ENCODE data around the gene GSK3A.

Gene GSK3A

GRCh38 chr19:42280815-42281145 lies 38.4 kb upstream of the GSK3A start:
- peak in 1 of 2 donors; percentile 69 for DNase-seq

DNA sequence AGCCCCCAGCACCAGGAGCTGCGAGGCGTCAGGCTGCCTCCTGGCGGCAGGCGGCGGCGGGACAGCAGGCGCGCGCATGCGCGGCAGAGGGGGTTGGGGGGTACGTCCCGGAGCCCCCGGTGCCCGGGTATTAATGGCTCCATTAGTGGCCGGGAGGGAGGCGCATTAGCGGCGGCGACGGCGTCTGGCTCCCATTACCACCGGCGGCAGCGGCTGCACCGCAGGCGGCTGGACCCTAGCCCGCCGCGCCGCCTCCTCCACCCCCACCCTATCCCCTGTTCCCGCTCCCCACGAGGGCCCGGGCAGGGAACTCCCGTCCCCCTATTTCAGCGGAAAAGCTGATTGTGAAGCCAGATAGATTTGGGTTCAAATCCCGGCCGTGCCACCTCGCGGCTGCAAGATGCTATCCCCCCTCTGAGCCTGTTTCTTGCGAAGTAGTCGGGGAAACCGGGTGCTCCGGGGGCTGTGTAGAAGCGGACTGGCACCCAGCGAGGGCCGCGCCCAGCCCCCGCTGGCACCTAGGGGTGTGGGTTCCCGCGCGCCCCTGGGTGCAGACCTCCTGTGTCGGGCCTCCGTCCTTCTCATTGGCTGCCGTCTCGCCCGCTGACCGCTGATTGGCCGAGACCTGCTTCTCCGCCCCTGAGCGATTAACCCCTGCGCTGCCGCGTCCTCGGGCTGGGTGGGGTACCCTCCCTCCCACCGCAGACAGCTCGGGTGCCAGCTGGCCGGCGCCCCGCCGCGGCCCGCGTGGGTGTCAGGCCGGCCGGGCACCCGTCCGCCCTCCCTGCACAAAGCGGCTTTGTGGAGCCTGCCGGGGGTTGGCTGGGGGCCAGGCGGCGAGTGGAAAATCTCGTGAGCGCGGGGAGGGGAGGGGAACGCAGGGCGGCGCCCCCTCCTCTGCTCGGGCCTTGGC lies 37.8 kb upstream of the GSK3A start:
- DNase-seq: peak; percentile 94

GRCh38 chr19:42279155-42279901 lies 36.9 kb upstream of the GSK3A start:
- peak in 1 of 2 donors; percentile 47 for DNase-seq

DNA sequence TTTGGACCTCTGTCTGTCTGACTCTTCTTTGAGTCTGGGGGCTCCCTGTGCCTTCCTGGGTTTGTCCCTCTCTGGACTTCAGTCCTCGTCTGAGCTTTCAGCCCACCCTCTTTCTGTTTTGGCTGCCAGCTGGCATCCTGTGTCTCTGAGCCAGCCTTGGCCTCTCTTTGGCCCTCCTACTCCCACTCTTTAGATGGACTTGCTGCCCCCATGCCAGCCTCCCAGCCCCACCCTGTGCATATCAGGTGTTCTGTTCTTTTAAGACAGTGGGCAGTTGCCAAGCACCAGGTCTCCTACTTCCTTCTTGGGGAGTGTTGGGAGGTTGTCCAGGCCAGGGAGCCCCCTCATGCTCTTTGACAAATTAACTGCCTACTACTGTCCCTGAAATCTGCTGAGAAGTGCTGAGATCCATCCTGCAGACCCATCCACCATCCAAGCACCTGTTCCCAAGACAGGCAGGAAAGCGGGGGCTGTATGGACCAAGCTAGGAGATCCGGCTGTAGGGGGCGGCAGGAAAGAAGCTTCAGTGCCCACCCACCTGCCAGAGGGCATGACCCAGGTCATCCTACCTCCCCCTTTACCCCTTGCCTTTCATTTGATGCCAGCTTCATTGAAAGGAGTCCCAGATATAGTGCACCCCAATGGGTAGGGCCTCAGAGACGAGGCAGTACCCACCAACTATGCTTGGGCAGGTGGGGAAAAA lies 36.2 kb upstream of the GSK3A start:
- no peak for DNase-seq

GRCh38 chr19:42277821-42278451 lies 35.5 kb upstream of the GSK3A start:
- DNase-seq: no peak

DNA sequence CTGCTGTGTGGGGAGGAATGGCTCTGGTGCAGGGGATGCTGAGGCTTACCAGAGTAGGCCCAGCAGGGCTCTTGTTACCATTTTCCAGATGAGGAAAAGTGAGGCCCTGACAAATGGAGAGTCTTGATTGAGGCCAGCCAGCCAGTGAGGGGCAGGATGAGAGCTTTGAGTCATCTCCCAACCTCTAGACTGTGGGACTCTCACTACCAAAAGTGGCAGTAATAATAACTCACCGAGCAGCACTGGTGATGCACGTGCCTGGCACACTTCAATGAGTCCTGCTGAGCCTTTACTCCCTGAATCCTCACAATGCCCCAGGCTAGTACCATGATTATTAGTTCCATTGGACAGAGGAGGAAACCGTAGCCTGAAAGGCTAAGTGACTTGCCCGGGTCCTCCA lies 34.4 kb upstream of the GSK3A start:
- DNase-seq: no peak

DNA sequence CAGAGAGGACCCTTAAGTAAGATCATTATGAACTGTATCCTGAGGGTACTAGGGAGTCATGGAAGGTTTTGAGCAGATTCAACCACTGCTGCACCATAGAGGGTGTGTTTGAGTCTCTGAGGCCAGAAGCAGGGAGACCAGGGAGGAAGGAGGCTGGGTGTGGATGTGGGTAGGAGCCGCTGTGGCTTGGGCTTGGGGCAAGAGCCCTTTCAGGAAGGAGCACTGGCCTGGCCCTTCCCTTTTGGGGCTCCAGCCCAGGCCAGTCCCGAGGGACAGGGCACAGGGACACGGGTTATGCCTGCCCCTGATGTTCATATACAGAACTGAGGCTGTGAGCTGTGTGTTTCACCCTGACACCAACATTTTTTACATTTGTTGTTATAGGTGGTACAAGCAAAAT lies 33.9 kb upstream of the GSK3A start:
- DNase-seq: no peak

- no peak for DNase-seq
These were observed 33.1 kb upstream of the GSK3A start for GRCh38 chr19:42275517-42275916.

GRCh38 chr19:42275103-42275502 lies 32.7 kb upstream of the GSK3A start:
- DNase-seq: no peak

DNA sequence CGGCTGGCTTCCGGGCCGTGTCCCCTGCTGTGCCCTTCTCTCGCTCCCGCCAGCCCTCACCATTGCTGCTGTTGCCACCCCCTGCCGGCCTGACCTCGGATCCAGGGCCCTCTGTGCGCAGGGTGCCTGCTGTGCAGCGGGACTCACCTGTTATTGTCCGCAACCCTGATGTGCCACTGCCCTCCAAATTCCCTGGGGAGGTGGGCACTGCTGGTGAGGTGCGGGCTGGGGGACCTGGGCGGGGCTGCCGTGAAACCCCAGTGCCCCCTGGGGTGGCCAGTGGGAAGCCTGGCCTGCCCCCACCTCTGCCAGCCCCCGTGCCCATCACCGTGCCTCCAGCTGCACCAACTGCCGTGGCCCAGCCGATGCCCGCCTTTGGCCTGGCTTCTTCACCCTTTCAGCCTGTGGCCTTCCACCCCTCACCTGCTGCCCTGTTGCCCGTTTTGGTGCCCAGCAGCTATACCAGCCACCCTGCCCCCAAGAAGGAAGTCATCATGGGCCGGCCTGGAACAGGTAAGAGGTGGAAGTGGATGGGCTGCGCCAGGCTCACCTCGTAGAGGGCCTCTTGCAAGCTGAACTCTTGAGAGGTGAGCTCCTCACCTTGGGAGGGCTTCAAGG lies 31.8 kb upstream of the GSK3A start:
- no peak for DNase-seq

DNA sequence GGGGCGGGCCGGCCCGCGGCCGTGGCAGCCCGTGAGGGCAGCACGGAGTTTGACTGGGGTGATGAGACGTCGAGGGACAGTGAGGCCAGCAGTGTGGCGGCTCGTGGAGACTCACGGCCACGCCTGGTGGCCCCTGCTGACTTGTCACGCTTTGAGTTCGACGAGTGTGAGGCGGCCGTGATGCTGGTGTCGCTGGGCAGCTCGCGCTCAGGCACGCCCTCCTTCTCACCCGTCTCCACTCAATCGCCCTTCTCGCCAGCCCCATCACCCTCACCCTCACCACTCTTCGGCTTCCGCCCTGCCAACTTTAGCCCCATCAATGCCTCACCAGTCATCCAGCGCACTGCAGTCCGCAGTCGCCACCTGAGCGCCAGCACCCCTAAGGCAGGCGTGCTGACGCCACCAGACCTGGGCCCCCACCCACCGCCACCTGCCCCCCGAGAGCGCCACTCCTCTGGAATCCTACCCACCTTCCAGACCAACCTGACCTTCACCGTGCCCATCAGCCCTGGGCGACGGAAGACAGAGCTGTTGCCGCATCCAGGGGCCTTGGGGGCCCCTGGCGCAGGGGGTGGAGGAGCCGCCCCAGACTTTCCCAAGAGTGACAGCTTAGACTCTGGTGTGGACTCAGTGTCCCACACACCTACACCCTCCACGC lies 31.1 kb upstream of the GSK3A start:
- no peak for DNase-seq

DNA sequence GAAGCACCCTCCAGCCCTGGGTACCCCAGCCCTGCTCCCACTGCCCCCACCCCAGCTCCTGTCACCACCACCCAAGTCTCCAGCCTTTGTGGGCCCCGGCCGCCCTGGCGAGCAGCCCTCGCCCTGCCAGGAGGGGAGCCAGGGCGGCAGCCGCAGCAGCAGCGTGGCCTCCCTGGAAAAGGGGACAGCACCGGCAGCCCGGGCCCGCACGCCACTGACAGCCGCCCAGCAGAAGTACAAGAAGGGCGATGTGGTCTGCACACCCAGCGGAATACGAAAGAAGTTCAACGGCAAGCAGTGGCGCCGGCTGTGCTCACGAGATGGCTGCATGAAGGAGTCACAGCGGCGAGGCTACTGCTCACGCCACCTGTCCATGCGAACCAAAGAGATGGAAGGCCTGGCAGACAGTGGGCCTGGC lies 30.6 kb upstream of the GSK3A start:
- DNase-seq: no peak

- DNase-seq: no peak
These were observed 30.1 kb upstream of the GSK3A start for GRCh38 chr19:42272535-42272897.

DNA sequence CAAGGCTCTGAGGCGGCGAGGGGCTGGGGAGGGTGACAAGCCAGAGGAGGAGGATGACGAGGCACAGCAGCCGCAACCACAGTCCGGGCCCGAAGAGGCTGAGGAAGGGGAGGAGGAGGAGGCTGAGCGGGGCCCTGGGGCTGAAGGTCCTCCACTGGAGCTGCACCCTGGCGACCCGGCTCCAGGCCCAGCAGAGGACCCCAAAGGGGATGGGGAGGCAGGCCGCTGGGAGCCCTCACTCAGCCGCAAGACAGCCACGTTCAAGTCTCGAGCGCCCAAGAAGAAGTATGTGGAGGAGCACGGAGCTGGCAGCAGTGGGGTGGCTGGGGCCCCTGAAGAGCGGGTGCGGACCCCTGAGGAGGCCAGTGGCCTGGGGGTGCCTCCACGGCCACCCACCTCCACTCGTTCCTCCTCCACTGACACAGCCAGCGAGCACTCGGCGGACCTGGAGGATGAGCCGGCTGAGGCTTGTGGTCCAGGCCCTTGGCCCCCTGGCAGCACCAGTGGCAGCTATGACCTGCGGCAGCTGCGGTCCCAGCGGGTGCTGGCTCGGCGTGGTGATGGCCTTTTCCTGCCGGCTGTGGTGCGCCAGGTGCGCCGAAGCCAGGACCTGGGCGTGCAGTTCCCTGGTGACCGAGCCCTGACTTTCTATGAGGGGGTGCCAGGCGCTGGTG lies 29.6 kb upstream of the GSK3A start:
- no peak for DNase-seq

DNA sequence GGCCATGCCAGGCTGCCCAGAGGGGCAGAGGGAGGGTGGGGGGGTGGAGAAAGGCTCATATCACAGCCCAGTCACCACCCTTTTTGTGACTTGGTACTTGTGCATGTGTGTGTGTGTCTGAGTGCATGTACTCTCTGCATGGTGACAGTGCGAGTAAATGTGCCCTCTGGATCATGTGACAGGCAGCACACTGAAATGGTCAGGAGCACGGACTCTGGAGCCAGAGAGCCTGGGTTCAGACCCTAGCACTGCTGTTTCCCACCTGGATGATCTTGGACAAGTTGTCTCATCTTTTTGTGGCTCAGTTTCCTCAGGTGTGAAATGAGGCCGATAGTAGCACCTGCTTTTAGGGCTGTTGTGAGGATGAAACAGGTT lies 28.6 kb upstream of the GSK3A start:
- DNase-seq: no peak

- peak; percentile 33 to 52 for DNase-seq
These were observed 28.1 kb upstream of the GSK3A start for GRCh38 chr19:42270346-42271044.

DNA sequence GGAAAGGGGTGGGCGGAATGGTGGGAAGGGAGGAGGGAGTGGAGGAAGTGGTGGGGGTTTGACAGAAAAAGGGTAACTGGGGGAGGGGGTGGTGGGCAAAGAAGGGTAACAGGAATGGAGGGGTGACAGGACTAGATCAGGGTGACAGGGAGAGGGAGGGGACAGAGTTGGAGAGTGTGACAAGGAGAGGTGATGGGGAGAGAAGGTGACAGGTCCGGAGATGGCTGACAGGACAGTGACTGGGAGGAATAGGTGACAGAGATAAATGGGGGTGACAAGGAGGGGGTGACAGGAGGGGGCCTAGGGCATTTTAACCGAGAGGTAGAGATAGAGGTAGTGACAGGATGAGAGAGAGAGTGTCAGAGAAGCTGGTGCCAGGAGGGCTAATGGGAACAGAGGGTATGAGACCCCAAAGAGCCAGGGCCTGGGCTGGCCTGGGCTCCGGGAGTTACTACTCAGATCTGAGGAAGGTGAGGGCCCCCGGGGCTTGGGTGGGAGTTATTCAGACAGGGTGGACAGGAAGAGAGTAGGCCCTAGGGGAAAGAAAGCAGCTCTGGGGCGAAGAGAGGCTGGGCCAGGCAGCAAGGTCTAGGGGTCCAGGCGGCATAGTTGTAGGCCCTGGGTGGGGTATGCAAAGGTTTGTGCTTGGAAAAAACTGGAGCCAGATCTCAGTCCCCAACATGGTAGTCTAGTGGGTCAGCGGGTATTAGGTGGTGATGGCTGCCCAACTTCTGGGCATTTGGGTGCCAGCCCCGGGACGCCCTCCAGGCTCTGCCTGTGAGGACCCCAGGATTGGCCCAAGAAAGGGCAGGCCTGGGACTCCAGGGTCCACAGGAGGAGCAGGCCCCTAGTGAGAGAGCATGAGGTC lies 27.3 kb upstream of the GSK3A start:
- DNase-seq: no peak

DNA sequence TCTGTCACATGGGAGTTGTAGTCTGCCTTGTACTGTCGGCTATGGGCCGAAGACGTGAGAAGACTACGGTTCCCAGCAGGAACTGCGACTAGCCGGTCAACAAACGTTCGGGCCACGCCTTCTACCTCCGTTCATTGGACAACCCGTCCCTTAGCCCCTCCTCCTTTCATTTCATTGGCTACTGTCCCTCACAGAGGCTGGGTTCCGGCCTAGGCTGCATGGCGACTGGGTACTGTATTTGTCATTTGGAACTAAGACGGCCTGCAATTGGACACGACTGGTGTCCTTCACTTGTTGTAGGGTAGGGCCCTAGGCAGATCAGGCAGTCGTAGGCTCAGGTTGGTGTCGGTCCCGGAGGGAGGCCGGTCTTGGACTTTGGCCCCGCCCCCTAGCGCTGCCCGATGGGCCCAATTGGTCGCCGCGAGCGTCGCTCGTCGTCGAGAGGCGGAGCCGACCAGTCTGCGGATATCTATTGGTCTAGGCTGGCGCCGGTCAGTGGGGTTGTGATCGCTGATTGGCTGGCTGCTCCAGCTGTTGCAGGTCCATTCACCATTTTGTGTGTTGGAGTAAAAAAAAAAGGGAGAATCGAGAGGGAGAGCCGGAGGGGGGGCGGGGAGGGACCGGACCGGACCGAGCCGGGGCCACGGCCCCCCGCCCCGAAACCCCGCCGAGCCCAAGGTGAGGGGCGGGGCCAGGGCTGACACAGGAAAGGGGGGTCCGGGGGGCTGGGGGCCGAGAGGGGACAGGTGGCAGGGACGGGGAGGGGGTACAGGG lies 26.5 kb upstream of the GSK3A start, which contains the start of gene CIC:
Gene CIC, plus strand, starts transcription at position 549 of the 774 bp plus-strand sequence. CDS start 2,532 bp downstream, outside the sequence.
- DNase-seq: peak; percentile 100
